HG02981 (cell line): ENCODE data around the gene CYTH1.
"Not testable (repeated sequence)": the region's sequence is repeated elsewhere in the genome, so short reads cannot be mapped to it uniquely, and the experiment has no call there.

Experiments
- ATAC-seq: cut with Tn5 transposase; IDR thresholded peaks from one replicate; pipeline ENCODE4 v1.9.1; 2021; ENCODE audit warnings: mild to moderate bottlenecking, moderate library complexity; ENCODE audit not compliant: unreplicated experiment

CYTH1 gene

DNA sequence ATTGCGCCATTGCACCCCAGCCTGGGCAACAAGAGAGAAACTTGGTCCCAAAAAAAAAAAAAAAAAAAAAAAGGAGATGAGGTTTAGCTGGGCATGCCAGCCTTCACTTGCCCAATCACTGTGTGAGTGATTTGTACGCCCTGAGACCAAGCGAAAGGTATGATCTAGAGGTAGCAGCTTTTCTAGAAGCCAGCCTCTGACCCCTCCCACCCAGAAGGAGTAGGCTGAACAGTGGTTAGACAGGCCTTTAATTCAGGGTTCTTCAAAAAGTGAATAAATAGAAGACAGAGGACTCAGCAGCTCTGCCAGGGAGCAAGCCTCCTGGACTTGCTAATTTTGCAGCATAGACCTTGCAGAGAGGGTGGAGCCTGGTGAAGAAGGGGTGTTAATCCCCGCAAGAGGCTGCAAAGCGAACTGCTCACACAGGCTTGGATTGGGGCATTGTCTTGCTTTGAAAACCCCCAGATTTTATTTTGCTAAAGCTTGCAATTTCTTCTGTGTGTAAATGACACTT, 7.1 kb upstream of the CYTH1 start:
- no peak for ATAC-seq

GRCh38 chr17:78788451-78788850, 6.4 kb upstream of the CYTH1 start:
- ATAC-seq, result no peak

DNA sequence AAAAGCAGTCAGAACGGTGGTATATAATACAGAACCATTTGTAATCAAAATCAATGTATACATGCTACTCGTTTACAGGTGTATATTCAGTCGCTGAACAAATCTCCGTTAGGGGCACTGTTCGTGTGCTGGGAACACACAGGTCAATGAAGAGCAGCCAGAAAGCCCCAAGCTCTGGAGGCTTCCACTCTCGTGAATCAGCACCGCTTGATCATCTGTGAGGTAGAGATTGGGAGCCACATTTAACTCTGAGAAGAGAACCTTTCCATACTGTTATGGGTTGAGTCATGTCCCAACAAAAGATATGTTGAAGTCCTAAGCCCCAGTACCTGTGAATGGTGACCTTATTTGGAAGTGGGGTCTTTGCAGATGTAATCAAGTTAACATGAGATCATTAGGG, 5.4 kb upstream of the CYTH1 start:
- ATAC-seq, result no peak

GRCh38 chr17:78785663-78786057, 3.6 kb upstream of the CYTH1 start:
- no peak for ATAC-seq

DNA sequence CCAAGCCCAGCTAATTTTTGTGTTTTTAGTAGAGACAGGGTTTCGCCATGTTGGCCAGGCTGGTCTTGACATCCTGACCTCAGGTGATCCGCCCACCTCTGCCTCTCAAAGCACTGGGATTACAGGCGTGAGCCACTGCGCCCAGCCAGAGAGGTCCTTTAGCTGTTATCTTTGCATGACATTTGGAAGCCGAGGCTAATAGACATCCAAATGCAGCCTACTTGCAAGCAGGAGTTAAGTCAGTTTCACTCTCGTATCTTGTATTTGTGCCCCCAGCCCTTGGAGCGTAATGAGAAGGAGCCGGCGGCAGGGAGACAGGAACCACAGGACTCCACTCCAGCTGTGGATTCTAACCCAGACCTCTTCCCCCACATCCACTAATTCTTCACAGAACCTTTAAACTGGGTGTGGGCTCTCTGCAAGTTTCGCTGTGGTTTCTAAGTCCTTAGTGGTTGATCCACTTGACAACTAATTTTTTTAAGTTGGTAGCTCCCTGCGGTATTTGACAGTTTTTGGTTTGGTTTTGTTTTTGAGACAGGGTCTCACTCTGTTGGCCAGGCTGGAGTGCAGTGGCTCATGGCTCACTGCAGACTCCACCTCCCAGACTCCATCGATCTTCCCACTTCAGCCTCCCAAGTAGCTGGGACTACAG, 3.1 kb upstream of the CYTH1 start:
- ATAC-seq, result no peak

- ATAC-seq, result no peak
Measured at GRCh38 chr17:78784352-78784751, 2.3 kb upstream of the CYTH1 start.

- ATAC-seq, result no peak
Measured at GRCh38 chr17:78783711-78784324, 1.7 kb upstream of the CYTH1 start.

DNA sequence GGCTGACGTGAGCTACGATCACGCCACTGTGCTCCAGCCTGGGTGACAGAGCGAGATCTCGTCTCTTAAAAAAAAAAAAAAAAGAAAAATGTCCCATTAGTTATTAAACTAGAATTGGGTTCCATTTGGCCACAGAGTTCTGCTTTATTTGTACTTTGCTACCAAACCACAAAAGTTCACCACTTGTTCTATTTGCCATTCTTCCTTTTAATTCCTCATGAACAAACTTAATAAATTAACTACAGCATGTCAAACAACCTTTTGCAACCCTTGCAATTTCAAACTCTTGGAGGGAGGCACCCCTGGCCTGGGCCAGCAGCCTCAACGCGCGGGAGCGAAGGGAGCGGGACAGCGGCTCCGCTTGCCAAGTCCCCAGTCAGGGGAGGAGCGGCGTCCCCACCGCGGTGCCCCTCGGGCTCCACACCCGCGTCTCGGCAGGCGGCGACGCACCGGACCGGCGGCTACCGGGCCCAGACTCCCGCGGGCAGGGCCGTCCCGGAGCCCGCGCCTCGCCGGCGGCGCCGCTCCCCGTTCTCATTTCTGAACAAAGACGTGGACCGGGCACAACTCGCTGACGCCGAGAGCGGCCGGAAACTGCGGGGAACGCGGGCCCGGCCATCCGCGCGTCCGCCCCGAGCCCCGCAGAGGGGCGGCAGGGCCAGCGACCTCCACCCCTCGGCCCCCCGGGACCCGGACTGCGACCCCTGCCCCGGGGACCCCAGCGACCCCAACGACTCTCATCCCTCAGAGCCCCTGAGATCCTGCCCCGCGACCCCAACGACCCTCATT, 775 bp downstream of the CYTH1 start:
- no peak for ATAC-seq

- ATAC-seq, result no peak
Measured at GRCh38 chr17:78780335-78780734, 1.7 kb downstream of the CYTH1 start.

- ATAC-seq, result no peak
Measured at GRCh38 chr17:78779850-78780249, 2.2 kb downstream of the CYTH1 start.

DNA sequence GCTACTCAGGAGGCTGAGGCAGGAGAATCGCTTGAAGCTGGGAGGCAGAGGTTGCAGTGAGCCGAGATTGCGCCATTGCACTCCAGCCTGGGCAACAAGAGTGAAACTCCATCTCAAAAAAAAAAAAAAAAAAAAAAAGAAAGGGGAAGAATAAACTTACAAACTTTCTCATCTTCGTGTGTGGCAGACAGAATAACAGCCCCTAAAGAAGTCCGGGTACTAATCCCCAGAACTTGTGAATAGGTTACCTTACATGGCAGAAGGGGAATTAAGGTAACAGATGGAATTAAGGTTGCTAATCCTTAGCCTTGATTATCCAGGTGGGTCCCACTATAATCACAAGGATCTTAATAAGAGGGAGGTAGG, 2.8 kb downstream of the CYTH1 start:
- ATAC-seq, result not testable (repeated sequence)

DNA sequence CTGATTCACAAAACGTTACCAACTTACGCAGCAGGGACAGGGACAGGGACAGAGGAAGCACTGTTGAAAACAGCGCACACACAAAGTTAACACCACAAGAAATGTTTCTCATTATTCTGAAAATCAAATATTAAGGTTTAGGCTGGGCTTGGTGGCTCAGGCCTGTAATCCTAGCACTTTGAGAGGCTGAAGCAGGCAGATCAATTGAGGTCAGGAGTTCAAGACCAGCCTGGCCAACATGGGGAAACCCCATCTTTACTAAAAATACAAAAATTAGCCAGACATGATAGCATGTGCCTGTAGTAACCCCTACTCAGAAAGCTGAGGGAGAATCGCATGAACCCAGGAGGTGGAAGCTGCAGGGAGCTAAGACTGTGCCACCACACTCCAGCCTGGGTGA, 4.2 kb downstream of the CYTH1 start:
- ATAC-seq, result no peak

DNA sequence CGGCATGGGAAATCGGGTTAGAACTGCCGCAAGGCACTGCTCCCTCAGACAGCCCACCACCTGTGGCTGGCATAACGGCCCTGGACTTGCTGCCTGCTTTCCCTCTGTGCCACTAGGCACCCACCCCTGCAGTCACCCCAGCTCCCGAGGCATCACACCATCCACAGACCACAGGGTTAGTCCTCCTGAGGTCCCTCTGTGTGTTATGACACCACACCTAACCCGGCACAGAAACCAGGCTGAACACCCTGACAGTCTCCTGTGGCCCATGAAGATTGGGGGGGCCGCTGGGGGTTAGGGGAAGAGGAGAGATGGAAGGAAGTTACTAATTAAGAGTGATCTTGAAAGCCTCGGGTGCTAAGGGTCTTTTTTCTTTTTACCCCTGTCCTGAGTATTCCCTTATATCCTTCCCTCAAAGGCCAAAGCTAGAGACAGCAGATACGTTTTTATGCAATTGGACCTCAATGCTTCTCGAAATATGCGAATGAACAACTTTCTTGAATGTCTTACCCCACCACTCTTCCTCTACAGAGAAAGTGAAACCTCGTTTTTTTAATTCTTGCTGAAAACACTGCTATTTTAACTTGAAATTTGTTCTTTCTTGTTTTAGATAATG, 7.0 kb downstream of the CYTH1 start:
- no peak for ATAC-seq

DNA sequence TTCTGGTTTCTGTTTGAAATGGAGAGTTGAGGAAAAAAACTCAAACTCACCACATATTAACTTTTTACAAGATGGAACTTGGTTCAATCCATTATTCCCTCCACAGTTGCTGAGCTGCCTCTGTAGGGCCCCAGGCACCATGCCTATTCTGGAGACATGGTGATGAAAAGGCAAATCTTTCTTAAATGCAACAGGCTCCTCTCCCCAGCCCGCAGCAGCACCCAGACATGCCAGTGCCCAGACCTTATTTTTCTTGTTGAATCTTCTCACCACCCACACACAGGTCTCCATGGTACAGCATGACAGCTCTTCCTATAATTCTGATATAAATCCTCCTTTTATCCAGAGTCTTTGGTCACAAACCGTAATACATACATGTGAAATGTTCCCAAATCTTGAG, 7.6 kb downstream of the CYTH1 start:
- ATAC-seq, result no peak

GRCh38 chr17:78771758-78772382, 10.2 kb downstream of the CYTH1 start:
- ATAC-seq, result no peak

DNA sequence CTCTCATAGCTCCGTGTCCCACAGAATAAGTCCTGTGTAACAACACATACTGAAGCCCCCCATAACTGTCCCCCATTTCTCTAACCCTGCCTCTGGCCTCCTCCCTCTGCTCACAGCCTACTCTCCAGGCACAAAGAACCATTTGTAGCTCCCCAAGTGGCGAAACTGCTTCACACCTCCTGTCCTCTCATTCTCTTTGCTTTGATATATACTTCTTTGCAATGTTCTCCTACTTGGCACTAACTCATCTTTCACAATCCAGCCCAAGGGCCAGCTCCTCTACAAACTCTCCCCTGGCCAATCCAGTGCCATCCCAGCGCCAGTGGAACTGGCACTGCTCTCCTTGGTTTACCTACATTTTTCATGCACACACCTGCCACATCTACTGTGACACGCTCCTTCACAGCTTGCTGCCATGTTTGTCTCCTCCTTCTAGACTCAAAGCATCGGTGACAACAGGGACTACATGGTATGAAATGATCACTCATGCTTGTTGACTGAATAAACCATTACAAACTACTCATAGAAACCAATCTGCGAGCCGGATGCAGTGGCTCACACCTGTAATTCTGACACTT, 12.8 kb downstream of the CYTH1 start:
- ATAC-seq, result no peak

- no peak for ATAC-seq
Measured at GRCh38 chr17:78767806-78768205, 14.3 kb downstream of the CYTH1 start.

GRCh38 chr17:78766743-78767294, 15.3 kb downstream of the CYTH1 start:
- ATAC-seq, result no peak

- no peak for ATAC-seq
Measured at GRCh38 chr17:78766225-78766624, 15.8 kb downstream of the CYTH1 start.

GRCh38 chr17:78765821-78766220, 16.3 kb downstream of the CYTH1 start:
- no peak for ATAC-seq
